AG09319 (cell line): Measurements from ENCODE around the gene KCNJ12.
A peak's percentile ranks its signal among the peaks of the same experiment; 100 is the strongest.
"Not testable (repeated sequence)": the region's sequence is repeated elsewhere in the genome, so short reads cannot be mapped to it uniquely, and the experiment has no call there.

ENCODE experiments used
- DNase-seq: peaks from one replicate; pipeline ENCODE4 v3.0.0-alpha.2; 2010; ENCODE audit warnings: low read depth; ENCODE audit errors: extremely low read depth
- TF ChIP-seq, protein P1 (sequence below): IDR thresholded peaks from 2 replicates; pipeline ENCODE4 v1.5.1; 2011; ENCODE audit warnings: low read depth, mild to moderate bottlenecking, inconsistent platforms, low read length, moderate library complexity

The KCNJ12 gene

DNA sequence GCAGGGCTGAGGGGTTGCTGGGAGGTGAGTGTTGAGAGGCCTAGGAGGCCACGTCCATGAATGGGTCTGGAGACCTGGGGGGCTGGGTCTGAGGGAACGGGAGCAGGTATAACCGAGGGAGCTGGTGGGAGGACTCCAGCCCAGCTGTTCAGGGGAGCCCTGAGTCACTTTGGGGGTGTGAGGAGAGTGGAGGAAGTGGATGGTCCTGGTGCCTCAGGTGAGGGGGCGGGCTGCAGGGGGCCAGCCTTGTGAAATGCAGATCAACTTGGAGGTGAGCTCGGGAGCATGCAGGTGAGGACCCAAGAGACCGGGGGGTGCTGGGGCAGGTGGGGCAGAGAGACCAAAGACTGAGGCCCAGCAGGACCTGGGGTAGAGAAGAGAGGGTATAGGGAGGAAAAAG lies 79.6 kb downstream of the KCNJ12 start:
- DNase-seq = no peak
- TF ChIP-seq, protein P1, sequence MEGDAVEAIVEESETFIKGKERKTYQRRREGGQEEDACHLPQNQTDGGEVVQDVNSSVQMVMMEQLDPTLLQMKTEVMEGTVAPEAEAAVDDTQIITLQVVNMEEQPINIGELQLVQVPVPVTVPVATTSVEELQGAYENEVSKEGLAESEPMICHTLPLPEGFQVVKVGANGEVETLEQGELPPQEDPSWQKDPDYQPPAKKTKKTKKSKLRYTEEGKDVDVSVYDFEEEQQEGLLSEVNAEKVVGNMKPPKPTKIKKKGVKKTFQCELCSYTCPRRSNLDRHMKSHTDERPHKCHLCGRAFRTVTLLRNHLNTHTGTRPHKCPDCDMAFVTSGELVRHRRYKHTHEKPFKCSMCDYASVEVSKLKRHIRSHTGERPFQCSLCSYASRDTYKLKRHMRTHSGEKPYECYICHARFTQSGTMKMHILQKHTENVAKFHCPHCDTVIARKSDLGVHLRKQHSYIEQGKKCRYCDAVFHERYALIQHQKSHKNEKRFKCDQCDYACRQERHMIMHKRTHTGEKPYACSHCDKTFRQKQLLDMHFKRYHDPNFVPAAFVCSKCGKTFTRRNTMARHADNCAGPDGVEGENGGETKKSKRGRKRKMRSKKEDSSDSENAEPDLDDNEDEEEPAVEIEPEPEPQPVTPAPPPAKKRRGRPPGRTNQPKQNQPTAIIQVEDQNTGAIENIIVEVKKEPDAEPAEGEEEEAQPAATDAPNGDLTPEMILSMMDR = no peak

DNA sequence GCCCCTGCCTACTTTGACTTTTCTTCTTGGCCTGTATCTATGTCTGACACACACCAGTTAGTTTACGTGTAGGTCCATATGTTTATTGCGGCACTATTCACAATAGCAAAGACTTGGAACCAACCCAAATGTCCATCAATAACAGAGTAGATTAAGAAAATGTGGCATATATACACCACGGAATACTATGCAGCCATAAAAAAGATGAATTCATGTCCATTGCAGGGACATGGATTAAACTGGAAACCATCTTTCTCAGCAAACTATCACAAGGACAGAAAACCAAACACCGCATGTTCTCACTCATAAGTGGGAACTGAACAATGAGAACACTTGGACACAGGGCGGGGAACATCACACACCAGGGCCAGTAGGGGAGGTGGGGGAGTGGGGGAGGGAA lies 80.3 kb downstream of the KCNJ12 start:
- not testable (repeated sequence) for DNase-seq

DNA sequence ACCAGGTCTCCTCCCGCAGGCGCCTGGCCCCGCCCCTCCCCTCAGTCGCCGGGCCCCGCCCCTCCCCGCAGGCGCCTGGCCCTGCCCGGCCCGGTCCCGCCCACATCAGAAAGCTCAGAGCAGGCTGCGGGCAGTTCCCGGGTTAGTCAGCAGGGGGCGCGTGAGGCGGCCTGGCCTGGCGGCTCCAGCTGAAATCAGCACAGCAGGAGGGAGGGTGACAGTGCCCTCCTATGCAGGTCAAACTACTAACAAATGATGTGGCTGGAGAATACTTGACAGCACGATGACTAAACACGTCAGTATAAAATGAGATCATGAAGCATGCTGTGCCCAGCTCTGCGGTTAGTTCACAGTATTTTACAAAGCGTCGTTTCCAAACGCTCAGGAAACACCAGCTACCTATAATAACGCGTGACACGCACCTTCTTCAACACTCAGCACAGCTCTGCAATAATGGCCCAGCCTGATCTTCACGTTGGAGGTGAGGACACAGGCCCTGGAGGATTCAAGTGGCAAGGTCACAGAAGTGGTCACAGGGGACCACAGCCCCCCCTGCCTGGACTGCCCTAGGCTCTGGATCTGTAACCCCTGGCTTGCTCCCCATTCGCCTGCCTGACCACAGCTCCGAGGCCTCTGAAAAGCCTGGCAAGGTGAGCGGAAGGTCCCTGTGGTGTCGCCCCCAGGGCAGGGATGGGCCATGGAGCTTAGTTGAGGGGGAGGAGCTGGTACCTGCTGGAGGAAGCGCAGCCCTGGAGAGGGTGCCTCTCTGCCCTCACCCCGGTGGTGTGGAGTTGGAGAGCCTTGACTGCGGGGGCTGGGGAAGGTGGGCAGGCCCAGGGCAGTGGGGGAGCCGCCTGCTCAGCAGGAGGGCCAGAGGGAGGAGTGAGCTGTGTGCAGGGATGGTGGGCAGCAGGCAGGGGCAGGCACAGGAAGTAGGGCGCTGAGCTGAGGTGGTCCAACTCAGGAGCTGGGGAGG lies 81.2 kb downstream of the KCNJ12 start:
- peak; percentile 35 for DNase-seq
- TF ChIP-seq, protein P1 = peak; percentile 80

DNA sequence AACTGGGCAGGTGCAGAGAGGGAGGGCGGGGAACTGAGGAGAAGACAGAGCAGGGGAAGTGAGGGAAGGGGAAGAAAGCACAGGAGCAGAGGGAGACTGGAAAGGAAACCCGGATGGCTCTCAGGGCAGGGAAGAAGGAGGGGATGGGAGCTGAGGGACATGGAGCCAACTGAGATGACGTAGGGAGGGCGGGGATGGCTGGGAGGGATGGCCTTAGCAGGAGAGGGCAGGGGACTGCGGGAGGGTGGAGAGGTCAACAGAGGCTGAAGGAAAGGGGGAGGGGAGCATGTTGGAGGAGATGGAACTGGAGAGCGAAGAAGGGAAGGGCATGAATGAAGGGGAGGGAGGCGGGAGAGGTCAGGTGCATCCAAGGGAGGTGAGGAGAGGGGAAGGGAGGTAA lies 81.9 kb downstream of the KCNJ12 start:
- TF ChIP-seq, protein P1 = no peak
- no peak for DNase-seq

DNA sequence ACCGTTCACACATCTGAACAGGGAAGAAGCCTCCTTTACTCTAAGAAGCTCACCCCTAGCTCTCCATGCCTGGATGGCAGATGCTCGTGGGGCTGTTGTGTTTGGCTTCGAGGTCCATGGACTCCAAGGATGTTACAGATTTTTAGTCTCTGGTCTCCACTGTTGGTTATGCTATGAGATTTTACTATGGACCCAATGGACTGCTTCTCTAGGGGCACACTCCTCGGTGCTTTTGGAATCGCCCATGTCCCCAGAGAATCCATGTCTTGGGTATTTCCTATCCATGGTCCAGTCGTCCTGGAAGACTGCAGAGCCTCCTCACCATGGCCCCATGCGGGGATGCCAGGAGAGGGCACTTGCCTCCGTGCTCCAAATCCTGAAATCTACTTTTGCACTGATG lies 83.4 kb downstream of the KCNJ12 start:
- no peak for DNase-seq

DNA sequence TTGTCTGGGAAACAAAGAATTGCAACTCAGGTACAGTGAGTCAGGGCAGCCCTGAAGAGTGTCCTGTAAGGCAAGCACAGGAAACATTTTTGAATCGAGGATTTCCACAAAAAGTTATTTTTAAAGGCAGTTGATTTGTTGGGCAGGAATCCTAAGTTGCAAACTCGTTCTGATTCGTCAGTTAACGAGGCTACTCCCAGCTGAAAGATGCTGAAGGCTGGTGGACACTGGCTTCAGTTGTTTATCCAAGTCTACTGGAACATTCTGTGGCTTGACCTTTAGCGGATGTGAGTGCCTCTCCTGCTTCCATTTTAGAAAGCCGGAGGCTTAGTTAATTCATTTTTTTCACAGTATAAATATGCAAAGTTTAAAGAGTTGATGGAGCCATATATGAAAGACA lies 84.2 kb downstream of the KCNJ12 start:
- DNase-seq = no peak
- TF ChIP-seq, protein P1 = no peak

More for the DNA sequence above, 83.4 kb downstream of the KCNJ12 start:
- TF ChIP-seq, protein P1 = no peak

DNA sequence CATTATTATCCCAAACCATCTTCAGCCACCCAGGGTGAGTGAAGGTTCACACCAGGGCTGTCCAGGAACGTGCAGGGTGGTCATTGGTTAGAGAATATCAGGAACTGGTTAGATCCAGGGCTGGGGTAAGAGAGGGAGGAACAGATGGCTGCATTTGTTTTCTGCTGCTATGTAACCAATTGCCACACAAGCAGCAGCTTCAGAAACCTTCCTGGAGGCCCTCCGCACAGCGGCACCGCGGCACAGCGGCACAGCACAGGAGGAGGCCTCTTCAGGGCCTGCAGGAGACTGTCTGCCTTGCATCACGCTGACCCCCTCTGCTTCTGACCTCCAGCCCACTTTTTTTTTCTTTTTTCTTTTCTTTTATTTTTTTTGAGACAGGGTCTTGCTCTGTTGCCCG lies 86.1 kb downstream of the KCNJ12 start:
- no peak for DNase-seq
- TF ChIP-seq, protein P1 = no peak

DNA sequence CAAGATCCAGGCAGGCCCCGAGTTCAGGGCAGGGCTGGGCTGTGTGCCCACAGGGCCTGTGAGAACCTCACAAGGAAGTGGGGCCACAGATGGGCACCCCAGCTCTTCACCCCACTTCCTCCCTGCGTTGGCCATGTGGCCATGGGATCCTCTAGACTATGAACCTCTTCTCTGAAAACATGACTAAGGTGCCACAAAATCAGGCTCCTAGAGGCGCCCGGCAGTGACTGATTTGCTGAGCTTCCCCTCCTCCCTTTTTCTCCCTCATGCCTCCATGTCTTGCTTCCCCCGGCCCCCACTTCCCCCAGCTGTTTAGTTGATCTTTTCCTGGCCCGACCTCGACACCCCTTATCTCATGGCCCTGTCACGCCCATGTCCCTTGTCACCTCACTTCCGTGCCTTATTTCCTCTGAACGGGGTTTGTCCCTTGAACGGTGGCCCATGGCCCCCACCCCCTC lies 87.1 kb downstream of the KCNJ12 start:
- TF ChIP-seq, protein P1 = no peak
- no peak for DNase-seq
